Liver (tissue), 9 donors: Measurements from ENCODE around the gene RAD23B. TPM values are rescaled to one million over a fixed set of nuclear protein-coding genes. Genes with fewer than 3 reads are reported as not detected.

Source experiments
- DNase-seq: peaks from one replicate; pipeline ENCODE4 v3.0.0-alpha.2; 2017; ENCODE audit warnings: low spot score
- H3K27ac ChIP-seq, 2 donors: one replicate each; pipeline ENCODE4 v1.7.0; 2013; ENCODE audit warnings: inconsistent platforms in 2 of 2, low read length in 2 of 2, control low read depth in 1 of 2, low read depth in 1 of 2, mild to moderate bottlenecking in 1 of 2
- H3K27me3 ChIP-seq, 4 donors: one replicate each; pipeline versions ENCODE4 v1.6.1 to v1.7.0; 2013; ENCODE audit warnings: low read length in 3 of 4, inconsistent platforms in 1 of 4, mild to moderate bottlenecking in 1 of 4, moderate library complexity in 1 of 4; ENCODE audit not compliant: control insufficient read depth in 4 of 4, insufficient read depth in 4 of 4
- H3K36me3 ChIP-seq, 4 donors: one replicate each; pipeline versions ENCODE4 v1.6.1 to v1.7.0; 2013; ENCODE audit warnings: low read length in 3 of 4, mild to moderate bottlenecking in 3 of 4, low read depth in 1 of 4, moderate library complexity in 1 of 4; ENCODE audit not compliant: control insufficient read depth in 4 of 4, insufficient read depth in 3 of 4
- H3K4me1 ChIP-seq, 4 donors: one replicate each; pipeline versions ENCODE4 v1.6.1 to v1.7.0; 2013; ENCODE audit warnings: low read length in 3 of 4, mild to moderate bottlenecking in 3 of 4, moderate library complexity in 1 of 4; ENCODE audit not compliant: control insufficient read depth in 4 of 4, insufficient read depth in 4 of 4
- H3K4me3 ChIP-seq, 3 donors: one replicate each; pipeline versions ENCODE4 v1.6.1 to v1.7.0; 2013; ENCODE audit warnings: low read length in 3 of 3, control low read depth in 1 of 3, low read depth in 1 of 3, mild to moderate bottlenecking in 1 of 3
- H3K9ac ChIP-seq, 2 donors: one replicate each; pipeline ENCODE4 v1.7.0; 2013; ENCODE audit warnings: low read length in 2 of 2, mild to moderate bottlenecking in 2 of 2, moderate library complexity in 2 of 2, control low read depth in 1 of 2, low read depth in 1 of 2
- H3K9me3 ChIP-seq, 4 donors: one replicate each; pipeline versions ENCODE4 v1.6.1 to v1.7.0; 2013; ENCODE audit warnings: low read length in 3 of 4; ENCODE audit not compliant: control insufficient read depth in 4 of 4
- CTCF ChIP-seq: fragments of 150-350 bp; IDR thresholded peaks from 2 replicates; pipeline ENCODE4 v1.5.1; 2017; ENCODE audit warnings: improper control_type of control experiment, low read depth, low read length; ENCODE audit not compliant: missing input control
- EGR1 ChIP-seq, 2 donors: IDR thresholded peaks; 2 replicates each; pipeline ENCODE4 v1.6.1; 2016 to 2018; ENCODE audit warnings: antibody characterized with exemption in 2 of 2, low read depth in 2 of 2
- FOXA1 ChIP-seq: IDR thresholded peaks from 2 replicates; pipeline ENCODE4 v1.6.1; 2016; ENCODE audit warnings: antibody characterized with exemption
- FOXA2 ChIP-seq: IDR thresholded peaks from 2 replicates; pipeline ENCODE4 v1.6.1; 2016; ENCODE audit warnings: antibody characterized with exemption
- GABPA ChIP-seq, 2 donors: IDR thresholded peaks in 1 of 2; conservative IDR thresholded peaks in 1 of 2; 2 replicates each; pipeline ENCODE4 v1.6.1; 2016; ENCODE audit warnings: antibody characterized with exemption in 2 of 2, mild to moderate bottlenecking in 1 of 2, moderate library complexity in 1 of 2
- HNF4A ChIP-seq, 2 donors: conservative IDR thresholded peaks; 2 replicates each; pipeline ENCODE4 v1.6.1; 2016; ENCODE audit warnings: antibody characterized with exemption in 2 of 2, mild to moderate bottlenecking in 2 of 2
- HNF4G ChIP-seq: IDR thresholded peaks from 2 replicates; pipeline ENCODE4 v1.6.1; 2016; ENCODE audit warnings: antibody characterized with exemption
- JUND ChIP-seq, 2 donors: IDR thresholded peaks; 2 replicates each; pipeline ENCODE4 v1.6.1; 2016; ENCODE audit warnings: antibody characterized with exemption in 2 of 2
- MAX ChIP-seq: IDR thresholded peaks from 2 replicates; pipeline ENCODE4 v1.6.1; 2016; ENCODE audit warnings: antibody characterized with exemption
- NR2F2 ChIP-seq: IDR thresholded peaks from 2 replicates; pipeline ENCODE4 v1.6.1; 2016; ENCODE audit warnings: antibody characterized with exemption
- RAD21 ChIP-seq, 2 donors: IDR thresholded peaks; 2 replicates each; pipeline ENCODE4 v1.6.1; 2016; ENCODE audit warnings: antibody characterized with exemption in 2 of 2, mild to moderate bottlenecking in 2 of 2
- REST ChIP-seq: IDR thresholded peaks from 2 replicates; pipeline ENCODE4 v1.6.1; 2016; ENCODE audit warnings: antibody characterized with exemption, mild to moderate bottlenecking
- RXRA ChIP-seq, 2 donors: IDR thresholded peaks; 2 replicates each; pipeline ENCODE4 v1.6.1; 2017 to 2018; ENCODE audit warnings: antibody characterized with exemption in 2 of 2, mild to moderate bottlenecking in 1 of 2
- SP1 ChIP-seq: IDR thresholded peaks from 2 replicates; pipeline ENCODE4 v1.6.1; 2018; ENCODE audit warnings: antibody characterized with exemption, mild to moderate bottlenecking
- TAF1 ChIP-seq: conservative IDR thresholded peaks from 2 replicates; pipeline ENCODE4 v1.6.1; 2016; ENCODE audit warnings: antibody characterized with exemption, mild to moderate bottlenecking
- YY1 ChIP-seq: IDR thresholded peaks from 2 replicates; pipeline ENCODE4 v1.6.1; 2016; ENCODE audit warnings: antibody characterized with exemption, mild to moderate bottlenecking
- WGBS: extraction: QIAGEN DNeasy Blood & Tissue Kit; methylation state at CpG from one replicate; pipeline ENCODE4 v1.1.7; 2013; 5-methylcytosine and 5-hydroxymethylcytosine counted together
- polyA plus RNA-seq, 2 donors: library from polyadenylated mRNA; stranded (reverse) in 1 of 2; unstranded in 1 of 2; fragments of 200-250 nt in 1 of 2; fragments of >200 nt in 1 of 2; fragmentation: Nextera tagmentation in 1 of 2; extraction: Ambion mirVana in 1 of 2; gene quantifications; one replicate each; pipeline versions ENCODE4 v1.2.1 to v1.2.3, GENCODE V29; 2013 to 2015
- total RNA-seq, 2 donors: library from RNA; depleted of rRNA; stranded (reverse); fragments of >200 nt; gene quantifications; one replicate each; pipeline ENCODE4 v1.2.3, GENCODE V29; 2014
- TF ChIP-seq, protein P1 (sequence below): IDR thresholded peaks from 2 replicates; pipeline ENCODE4 v1.6.1; 2016; ENCODE audit warnings: antibody characterized with exemption
- TF ChIP-seq, protein P2 (sequence below): IDR thresholded peaks from 2 replicates; pipeline ENCODE4 v1.6.1; 2016; ENCODE audit warnings: antibody characterized with exemption
- donor health status: healthy.
- donor health status: healthy.
- donor health status: healthy.
- donor health status: healthy.
- donor health status: healthy.

Gene RAD23B
- total and polyA plus RNA-seq, 4 donors = 13.6 to 101 (median 61.6) TPM

GRCh38 chr9:107248714-107249113, 34.4 kb upstream of the RAD23B start:
- TF ChIP-seq NR2F2 (no peak), RAD21 (IDR thresholded peaks at IDR 0.05) (no peak)
- Histone ChIP-seq H3K9me3 (no peaks in the 10 kb centered on the region), H3K36me3 (no peaks in the 10 kb centered on the region), H3K27me3 (no peaks in the 10 kb centered on the region), H3K4me3 (no peak overlapping the region), H3K4me1 (peaks cover 0 to 23% (median 16%) of the 10 kb centered on the region in 4 donors), H3K27ac (peak overlapping the region; percentile 39 to 44), H3K9ac (no peak overlapping the region)
- DNase-seq = no peak
- WGBS = 48% methylated on average over 5 of the region's 5 CpGs

GRCh38 chr9:107249131-107249533, 33.9 kb upstream of the RAD23B start:
- H3K4me3 ChIP-seq = no peak overlapping the region
- H3K9me3 ChIP-seq = no peaks in the 10 kb centered on the region
- TF ChIP-seq RAD21 (IDR thresholded peaks at IDR 0.05) (peak in 1 of 2 donors; percentile 33), GABPA (IDR thresholded peaks at IDR 0.05 in 1 of 2, conservative IDR thresholded peaks at IDR 0.05 in 1 of 2) (no peak), CTCF (no peak), YY1 (no peak), SP1 (peak; percentile 44), NR2F2 (no peak), MAX (no peak), FOXA1 (peak; percentile 51), FOXA2 (peak; percentile 61), EGR1 (IDR thresholded peaks at IDR 0.05; ENCODE audit: low read depth in 2 of 2) (no peak), RXRA (IDR thresholded peaks at IDR 0.05) (peak; percentile 31 to 51), HNF4G (no peak), REST (no peak), HNF4A (conservative IDR thresholded peaks at IDR 0.05) (peak; percentile 50 to 58), TAF1 (no peak), JUND (IDR thresholded peaks at IDR 0.05) (no peak)
- TF ChIP-seq, protein P1, sequence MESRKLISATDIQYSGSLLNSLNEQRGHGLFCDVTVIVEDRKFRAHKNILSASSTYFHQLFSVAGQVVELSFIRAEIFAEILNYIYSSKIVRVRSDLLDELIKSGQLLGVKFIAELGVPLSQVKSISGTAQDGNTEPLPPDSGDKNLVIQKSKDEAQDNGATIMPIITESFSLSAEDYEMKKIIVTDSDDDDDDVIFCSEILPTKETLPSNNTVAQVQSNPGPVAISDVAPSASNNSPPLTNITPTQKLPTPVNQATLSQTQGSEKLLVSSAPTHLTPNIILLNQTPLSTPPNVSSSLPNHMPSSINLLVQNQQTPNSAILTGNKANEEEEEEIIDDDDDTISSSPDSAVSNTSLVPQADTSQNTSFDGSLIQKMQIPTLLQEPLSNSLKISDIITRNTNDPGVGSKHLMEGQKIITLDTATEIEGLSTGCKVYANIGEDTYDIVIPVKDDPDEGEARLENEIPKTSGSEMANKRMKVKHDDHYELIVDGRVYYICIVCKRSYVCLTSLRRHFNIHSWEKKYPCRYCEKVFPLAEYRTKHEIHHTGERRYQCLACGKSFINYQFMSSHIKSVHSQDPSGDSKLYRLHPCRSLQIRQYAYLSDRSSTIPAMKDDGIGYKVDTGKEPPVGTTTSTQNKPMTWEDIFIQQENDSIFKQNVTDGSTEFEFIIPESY = no peak
- TF ChIP-seq, protein P2, sequence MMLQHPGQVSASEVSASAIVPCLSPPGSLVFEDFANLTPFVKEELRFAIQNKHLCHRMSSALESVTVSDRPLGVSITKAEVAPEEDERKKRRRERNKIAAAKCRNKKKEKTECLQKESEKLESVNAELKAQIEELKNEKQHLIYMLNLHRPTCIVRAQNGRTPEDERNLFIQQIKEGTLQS = no peak
- H3K36me3 ChIP-seq = no peaks in the 10 kb centered on the region
- DNase-seq = no peak
- no peaks in the 10 kb centered on the region for H3K27me3 ChIP-seq
- H3K4me1 ChIP-seq = peaks cover 0 to 23% (median 16%) of the 10 kb centered on the region in 4 donors
- peak overlapping the region; percentile 39 to 44 for H3K27ac ChIP-seq
- WGBS = 34% methylated on average over 2 of the region's 2 CpGs
- no peak overlapping the region for H3K9ac ChIP-seq
